ENCODE results near the gene SLC15A1. TPM values are rescaled to one million over a fixed set of nuclear protein-coding genes. Genes with fewer than 3 reads are reported as not detected.

SLC15A1 gene
- polyA plus RNA-seq, 2 donors: 0.46 to 2.2 TPM

DNA sequence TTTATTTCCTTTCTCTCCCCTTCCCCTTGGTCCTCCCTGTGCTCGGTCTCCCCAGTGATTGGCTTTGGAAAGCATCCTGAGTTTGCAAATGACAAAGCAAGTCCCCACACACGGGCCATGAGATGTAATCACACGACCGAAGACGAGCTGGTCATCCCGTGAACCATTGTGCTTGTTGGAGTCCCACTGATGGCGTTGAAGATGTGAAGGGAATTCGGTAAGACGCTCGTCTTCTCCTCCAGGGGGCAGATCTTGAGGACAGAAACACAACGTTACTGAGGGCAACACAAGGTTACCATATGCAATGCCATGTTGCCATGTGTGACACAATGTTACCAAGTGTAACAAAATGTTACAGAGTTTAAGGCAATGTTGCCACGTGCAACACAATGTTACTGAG, 42.0 kb upstream of the SLC15A1 start:
- Histone ChIP-seq H3K9me3 (ENCODE audit: control insufficient read depth in 2 of 2, insufficient read depth in 1 of 2, low read depth in 1 of 2, low read length in 1 of 2) (no peaks in the 10 kb centered on the region), H3K27ac (ENCODE audit: low read depth in 2 of 2, low read length in 1 of 2) (no peak overlapping the region), H3K4me1 (ENCODE audit: control insufficient read depth in 2 of 2, insufficient read depth in 2 of 2, low read length in 1 of 2) (no peaks in the 10 kb centered on the region), H3K4me3 (ENCODE audit: low read depth in 1 of 2, low read length in 2 of 2) (no peak overlapping the region), H3K27me3 (ENCODE audit: control insufficient read depth in 1 of 2, insufficient read depth in 2 of 2, low read length in 2 of 2) (no peaks in the 10 kb centered on the region), H3K36me3 (ENCODE audit: control insufficient read depth in 2 of 2, insufficient read depth in 2 of 2, low read length in 1 of 2) (peaks cover 19 to 38% of the 10 kb centered on the region in 2 donors)
- 94% methylated on average over 12 of the region's 12 CpGs for WGBS, 2 donors

DNA sequence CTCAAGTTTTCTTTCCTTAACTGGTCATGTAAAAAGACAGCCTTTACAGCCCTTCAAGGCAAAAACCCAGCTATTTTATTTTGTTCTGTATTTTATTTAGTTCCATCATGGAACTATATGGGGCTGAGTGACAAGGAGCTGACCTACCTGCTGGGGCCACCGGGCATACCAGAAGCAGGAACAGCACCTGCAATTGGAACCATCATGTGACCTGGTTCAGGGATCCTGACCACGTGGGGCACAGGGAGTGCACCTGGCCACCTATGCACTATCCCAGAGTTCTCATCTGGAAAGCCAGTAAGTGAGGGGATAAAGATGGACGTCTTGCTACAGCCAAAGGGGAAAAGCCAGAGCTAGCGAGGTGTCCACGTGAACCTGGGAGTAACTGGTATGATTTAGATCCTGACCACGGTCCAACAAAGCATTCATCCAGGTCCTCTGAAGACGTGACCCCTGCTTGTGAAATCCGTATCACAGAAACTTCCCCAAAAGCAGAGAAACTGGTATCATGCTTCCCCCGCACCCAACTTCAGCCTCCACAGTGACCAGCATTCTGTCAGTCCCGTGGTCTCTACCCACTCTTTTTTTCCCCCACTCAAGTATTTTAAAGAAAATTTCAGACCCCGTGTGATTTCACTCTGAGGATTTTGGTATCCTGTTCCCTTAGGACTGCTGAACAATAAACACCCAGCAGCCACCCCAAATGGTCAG, 40.5 kb upstream of the SLC15A1 start:
- WGBS, 2 donors: 87 to 91% methylated on average over 11 of the region's 11 CpGs
- no peak overlapping the region for H3K4me3 ChIP-seq (ENCODE audit: low read depth in 1 of 2, low read length in 2 of 2)
- H3K9me3 ChIP-seq (ENCODE audit: control insufficient read depth in 2 of 2, insufficient read depth in 1 of 2, low read depth in 1 of 2, low read length in 1 of 2): no peaks in the 10 kb centered on the region
- peaks cover 19 to 32% of the 10 kb centered on the region in 2 donors for H3K36me3 ChIP-seq (ENCODE audit: control insufficient read depth in 2 of 2, insufficient read depth in 2 of 2, low read length in 1 of 2)
- H3K4me1 ChIP-seq (ENCODE audit: control insufficient read depth in 2 of 2, insufficient read depth in 2 of 2, low read length in 1 of 2): no peaks in the 10 kb centered on the region
- H3K27me3 ChIP-seq (ENCODE audit: control insufficient read depth in 1 of 2, insufficient read depth in 2 of 2, low read length in 2 of 2): no peaks in the 10 kb centered on the region
- H3K27ac ChIP-seq (ENCODE audit: low read depth in 2 of 2, low read length in 1 of 2): no peak overlapping the region

DNA sequence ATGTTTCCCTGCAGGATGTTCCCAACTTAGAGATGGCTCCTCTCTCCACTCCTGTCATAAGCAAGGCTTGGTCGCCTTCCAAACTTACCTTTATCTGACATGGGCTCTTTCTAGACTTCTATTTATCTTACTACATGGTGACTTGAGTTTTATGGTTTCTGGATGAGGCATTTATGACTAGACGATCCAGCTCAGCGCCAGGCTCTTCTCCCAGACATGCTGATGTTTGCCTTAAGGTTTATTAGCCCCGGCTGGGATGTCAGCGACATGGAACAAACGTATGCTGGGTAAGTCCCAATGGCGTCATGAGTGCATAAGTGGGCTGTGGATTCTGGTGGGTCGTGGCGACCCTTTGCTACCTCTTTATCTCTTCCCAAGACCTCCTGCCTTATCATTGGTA, 39.8 kb upstream of the SLC15A1 start:
- Histone ChIP-seq H3K27ac (ENCODE audit: low read depth in 2 of 2, low read length in 1 of 2) (no peak overlapping the region), H3K9me3 (ENCODE audit: control insufficient read depth in 2 of 2, insufficient read depth in 1 of 2, low read depth in 1 of 2, low read length in 1 of 2) (no peaks in the 10 kb centered on the region), H3K27me3 (ENCODE audit: control insufficient read depth in 1 of 2, insufficient read depth in 2 of 2, low read length in 2 of 2) (no peaks in the 10 kb centered on the region), H3K36me3 (ENCODE audit: control insufficient read depth in 2 of 2, insufficient read depth in 2 of 2, low read length in 1 of 2) (peaks cover 19 to 27% of the 10 kb centered on the region in 2 donors), H3K4me1 (ENCODE audit: control insufficient read depth in 2 of 2, insufficient read depth in 2 of 2, low read length in 1 of 2) (no peaks in the 10 kb centered on the region), H3K4me3 (ENCODE audit: low read depth in 1 of 2, low read length in 2 of 2) (no peak overlapping the region)
- WGBS, 2 donors: 91 to 93% methylated on average over 9 of the region's 9 CpGs

DNA sequence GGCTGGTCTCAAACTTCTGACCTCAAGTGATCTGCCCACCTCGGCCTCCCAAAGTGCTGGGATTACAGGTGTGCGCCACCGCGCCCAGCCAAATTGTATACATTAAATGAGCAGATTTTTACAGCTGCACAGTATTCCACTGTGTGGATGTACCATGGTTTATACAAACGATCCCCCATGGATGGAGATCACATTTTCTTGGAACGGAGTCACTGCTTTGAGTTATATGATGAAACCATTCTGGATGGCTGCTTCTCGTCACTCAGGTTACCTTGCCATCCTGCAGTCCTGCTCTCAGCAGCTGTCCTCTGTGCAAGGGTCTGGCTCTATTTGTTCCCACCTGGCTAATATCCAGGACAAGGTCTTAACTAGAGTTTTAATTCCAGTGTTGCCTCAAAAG, 39.1 kb upstream of the SLC15A1 start:
- Histone ChIP-seq H3K36me3 (ENCODE audit: control insufficient read depth in 2 of 2, insufficient read depth in 2 of 2, low read length in 1 of 2) (peaks cover 13 to 20% of the 10 kb centered on the region in 2 donors), H3K27ac (ENCODE audit: low read depth in 2 of 2, low read length in 1 of 2) (no peak overlapping the region), H3K9me3 (ENCODE audit: control insufficient read depth in 2 of 2, insufficient read depth in 1 of 2, low read depth in 1 of 2, low read length in 1 of 2) (no peaks in the 10 kb centered on the region), H3K27me3 (ENCODE audit: control insufficient read depth in 1 of 2, insufficient read depth in 2 of 2, low read length in 2 of 2) (no peaks in the 10 kb centered on the region), H3K4me1 (ENCODE audit: control insufficient read depth in 2 of 2, insufficient read depth in 2 of 2, low read length in 1 of 2) (no peaks in the 10 kb centered on the region), H3K4me3 (ENCODE audit: low read depth in 1 of 2, low read length in 2 of 2) (no peak overlapping the region)
- 90 to 91% methylated on average over 7 of the region's 7 CpGs for WGBS, 2 donors

DNA sequence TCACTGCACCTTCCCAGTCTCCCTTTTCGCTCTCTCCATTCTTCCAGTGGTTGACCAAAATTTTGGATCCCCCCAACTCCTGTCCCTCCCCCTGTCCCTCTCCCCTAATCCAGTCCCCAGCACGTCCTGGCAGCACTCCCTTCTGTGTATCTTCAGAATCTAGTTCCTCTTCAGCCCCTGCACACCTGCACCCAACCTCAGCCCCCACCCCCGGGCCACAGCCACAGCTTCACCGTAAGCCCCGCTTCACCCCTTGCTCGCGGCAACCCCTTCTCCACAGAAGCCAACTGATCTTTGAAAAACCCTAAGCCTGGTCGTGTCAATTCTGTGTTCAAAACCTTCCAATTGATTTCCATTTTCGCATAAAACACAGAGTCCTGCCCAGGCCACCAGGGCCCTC, 35.5 kb upstream of the SLC15A1 start:
- H3K36me3 ChIP-seq (ENCODE audit: control insufficient read depth in 2 of 2, insufficient read depth in 2 of 2, low read length in 1 of 2): peaks cover 4 to 8% of the 10 kb centered on the region in 2 donors

DNA sequence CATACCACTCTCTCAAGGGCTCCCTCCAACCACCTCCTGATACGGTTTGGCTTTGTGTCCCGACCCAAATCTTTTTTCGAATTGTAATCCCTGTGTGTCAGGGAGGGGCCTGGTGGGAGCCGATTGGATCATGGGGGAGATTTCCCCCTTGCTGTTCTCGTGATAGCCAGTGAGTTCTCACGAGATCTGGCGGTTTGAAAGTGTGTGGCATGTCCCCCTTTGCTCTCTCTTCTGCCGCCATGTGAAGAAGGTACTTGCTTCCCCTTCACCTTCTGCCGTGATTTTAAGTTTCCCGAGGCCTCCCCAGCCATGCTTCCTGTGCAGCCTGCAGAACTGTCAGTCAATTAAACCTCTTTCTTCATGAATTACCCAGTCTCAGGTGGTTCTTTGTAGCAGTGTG, 34.7 kb upstream of the SLC15A1 start:
- no peak overlapping the region for H3K27ac ChIP-seq (ENCODE audit: low read depth in 2 of 2, low read length in 1 of 2)
- 78 to 84% methylated on average over 10 of the region's 10 CpGs for WGBS, 2 donors
- H3K9me3 ChIP-seq (ENCODE audit: control insufficient read depth in 2 of 2, insufficient read depth in 1 of 2, low read depth in 1 of 2, low read length in 1 of 2): no peaks in the 10 kb centered on the region
- H3K4me1 ChIP-seq (ENCODE audit: control insufficient read depth in 2 of 2, insufficient read depth in 2 of 2, low read length in 1 of 2): peaks cover 5 to 10% of the 10 kb centered on the region in 2 donors
- H3K27me3 ChIP-seq (ENCODE audit: control insufficient read depth in 1 of 2, insufficient read depth in 2 of 2, low read length in 2 of 2): no peaks in the 10 kb centered on the region
- H3K36me3 ChIP-seq (ENCODE audit: control insufficient read depth in 2 of 2, insufficient read depth in 2 of 2, low read length in 1 of 2): peaks cover 0 to 1% of the 10 kb centered on the region in 2 donors
- no peak overlapping the region for H3K4me3 ChIP-seq (ENCODE audit: low read depth in 1 of 2, low read length in 2 of 2)

More for the DNA sequence above, 35.5 kb upstream of the SLC15A1 start:
- 83% methylated on average over 9 of the region's 9 CpGs for WGBS, 2 donors
- no peaks in the 10 kb centered on the region for H3K9me3 ChIP-seq (ENCODE audit: control insufficient read depth in 2 of 2, insufficient read depth in 1 of 2, low read depth in 1 of 2, low read length in 1 of 2)
- H3K27ac ChIP-seq (ENCODE audit: low read depth in 2 of 2, low read length in 1 of 2): no peak overlapping the region
- H3K27me3 ChIP-seq (ENCODE audit: control insufficient read depth in 1 of 2, insufficient read depth in 2 of 2, low read length in 2 of 2): no peaks in the 10 kb centered on the region
- H3K4me3 ChIP-seq (ENCODE audit: low read depth in 1 of 2, low read length in 2 of 2): no peak overlapping the region
- H3K4me1 ChIP-seq (ENCODE audit: control insufficient read depth in 2 of 2, insufficient read depth in 2 of 2, low read length in 1 of 2): peaks cover 5 to 10% of the 10 kb centered on the region in 2 donors

DNA sequence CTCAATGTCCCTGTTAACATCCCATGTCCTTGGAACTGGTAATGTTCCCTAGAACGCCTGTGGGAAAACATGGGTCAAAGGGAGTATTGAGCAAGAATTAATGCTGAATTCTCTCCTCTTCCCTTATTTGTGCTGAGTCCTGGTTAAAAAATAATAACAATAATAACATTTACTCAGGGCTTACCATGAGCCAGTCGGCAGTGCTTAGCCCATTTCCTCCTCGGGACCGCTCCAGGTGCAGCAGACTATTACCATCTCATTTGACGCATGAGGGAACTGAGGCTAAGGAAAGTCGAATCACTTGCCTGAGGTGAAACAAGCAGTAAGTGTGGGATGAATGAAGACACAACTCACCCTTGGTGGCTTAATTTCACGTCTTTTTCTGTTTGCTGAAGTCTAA, 33.6 kb upstream of the SLC15A1 start:
- H3K36me3 ChIP-seq (ENCODE audit: control insufficient read depth in 2 of 2, insufficient read depth in 2 of 2, low read length in 1 of 2): no peaks in the 10 kb centered on the region
- H3K27me3 ChIP-seq (ENCODE audit: control insufficient read depth in 1 of 2, insufficient read depth in 2 of 2, low read length in 2 of 2): no peaks in the 10 kb centered on the region
- no peak overlapping the region for H3K4me3 ChIP-seq (ENCODE audit: low read depth in 1 of 2, low read length in 2 of 2)
- no peak overlapping the region for H3K27ac ChIP-seq (ENCODE audit: low read depth in 2 of 2, low read length in 1 of 2)
- peaks cover 5 to 10% of the 10 kb centered on the region in 2 donors for H3K4me1 ChIP-seq (ENCODE audit: control insufficient read depth in 2 of 2, insufficient read depth in 2 of 2, low read length in 1 of 2)
- WGBS, 2 donors: 68 to 69% methylated on average over 7 of the region's 7 CpGs
- peaks cover 0 to 2% of the 10 kb centered on the region in 2 donors for H3K9me3 ChIP-seq (ENCODE audit: control insufficient read depth in 2 of 2, insufficient read depth in 1 of 2, low read depth in 1 of 2, low read length in 1 of 2)

DNA sequence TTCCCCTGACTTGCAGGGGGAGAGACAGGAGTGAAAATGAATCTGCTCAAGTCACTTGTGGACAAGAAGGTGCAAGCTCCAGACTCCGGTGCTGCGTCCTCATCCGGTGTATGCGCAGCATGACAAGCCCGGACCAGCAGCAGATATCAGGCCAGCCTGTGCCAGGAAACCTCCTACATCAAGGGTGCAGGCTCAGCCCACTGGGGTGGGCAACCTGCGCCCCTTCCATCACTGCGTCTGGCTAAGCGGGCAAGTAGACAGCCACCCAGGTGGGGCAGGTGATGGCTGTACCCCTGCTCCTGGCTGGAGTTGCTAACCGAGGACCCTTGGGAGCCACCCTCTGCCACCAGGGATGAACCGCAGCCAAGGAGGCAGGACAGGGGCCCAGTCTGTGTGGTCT, 32.9 kb upstream of the SLC15A1 start:
- WGBS, 2 donors: 70 to 75% methylated on average over 10 of the region's 10 CpGs
- Histone ChIP-seq H3K4me3 (ENCODE audit: low read depth in 1 of 2, low read length in 2 of 2) (no peak overlapping the region), H3K4me1 (ENCODE audit: control insufficient read depth in 2 of 2, insufficient read depth in 2 of 2, low read length in 1 of 2) (peaks cover 5 to 10% of the 10 kb centered on the region in 2 donors), H3K27ac (ENCODE audit: low read depth in 2 of 2, low read length in 1 of 2) (no peak overlapping the region), H3K27me3 (ENCODE audit: control insufficient read depth in 1 of 2, insufficient read depth in 2 of 2, low read length in 2 of 2) (no peaks in the 10 kb centered on the region), H3K36me3 (ENCODE audit: control insufficient read depth in 2 of 2, insufficient read depth in 2 of 2, low read length in 1 of 2) (no peaks in the 10 kb centered on the region), H3K9me3 (ENCODE audit: control insufficient read depth in 2 of 2, insufficient read depth in 1 of 2, low read depth in 1 of 2, low read length in 1 of 2) (peaks cover 0 to 2% of the 10 kb centered on the region in 2 donors)

DNA sequence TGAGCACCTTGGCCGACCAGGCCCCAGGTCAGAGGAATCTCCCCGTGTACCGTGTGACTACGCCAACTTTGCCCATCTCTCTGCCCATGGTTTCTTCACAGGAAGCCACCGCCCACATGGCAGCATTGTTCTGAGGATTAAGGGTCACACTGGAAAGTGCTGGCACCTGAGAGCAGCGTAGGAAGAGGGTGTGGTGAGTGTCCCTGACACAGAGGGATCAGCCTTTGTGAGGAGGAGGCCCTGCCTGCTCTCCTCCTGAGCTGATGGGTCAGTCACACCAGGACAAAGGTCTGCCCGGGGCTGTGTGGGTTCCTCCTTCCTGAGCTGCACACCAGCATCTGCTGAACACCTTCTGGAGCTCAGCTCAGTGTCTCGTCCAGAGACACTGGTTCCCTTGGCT, 32.2 kb upstream of the SLC15A1 start:
- no peak overlapping the region for H3K4me3 ChIP-seq (ENCODE audit: low read depth in 1 of 2, low read length in 2 of 2)
- H3K9me3 ChIP-seq (ENCODE audit: control insufficient read depth in 2 of 2, insufficient read depth in 1 of 2, low read depth in 1 of 2, low read length in 1 of 2): peaks cover 0 to 2% of the 10 kb centered on the region in 2 donors
- no peak overlapping the region for H3K27ac ChIP-seq (ENCODE audit: low read depth in 2 of 2, low read length in 1 of 2)
- H3K27me3 ChIP-seq (ENCODE audit: control insufficient read depth in 1 of 2, insufficient read depth in 2 of 2, low read length in 2 of 2): no peaks in the 10 kb centered on the region
- H3K4me1 ChIP-seq (ENCODE audit: control insufficient read depth in 2 of 2, insufficient read depth in 2 of 2, low read length in 1 of 2): peaks cover 5 to 10% of the 10 kb centered on the region in 2 donors
- no peaks in the 10 kb centered on the region for H3K36me3 ChIP-seq (ENCODE audit: control insufficient read depth in 2 of 2, insufficient read depth in 2 of 2, low read length in 1 of 2)
- 59 to 65% methylated on average over 8 of the region's 8 CpGs for WGBS, 2 donors

DNA sequence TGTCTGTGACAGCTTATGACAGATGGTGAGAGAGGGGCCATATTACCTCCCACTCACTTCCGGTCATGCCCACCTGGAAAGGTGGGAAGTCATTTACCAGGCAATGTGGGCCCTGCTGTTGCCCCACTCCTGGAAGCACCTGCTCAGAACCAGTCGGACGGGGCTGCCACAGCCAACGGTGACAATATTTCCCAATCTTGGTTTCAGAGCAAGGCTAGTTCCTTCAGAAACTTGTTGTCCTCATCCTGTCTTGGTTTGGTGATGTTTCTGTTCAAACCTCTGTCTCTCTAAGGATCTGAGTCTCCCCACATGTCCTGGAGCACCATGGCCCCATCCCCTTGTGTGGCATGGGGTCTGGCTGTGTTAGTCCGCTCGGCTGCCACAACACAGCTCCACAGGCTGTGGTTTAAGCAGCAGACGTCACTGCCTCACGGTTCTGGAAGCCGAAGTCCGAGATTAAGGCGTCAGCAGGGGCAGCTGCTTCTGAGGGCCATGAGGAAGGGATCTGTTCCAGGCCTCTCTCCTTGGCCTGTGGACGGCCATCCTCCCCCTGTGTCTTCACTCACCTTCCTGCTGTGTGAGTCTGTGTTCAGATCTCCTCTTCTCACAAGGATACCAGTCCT, 31.5 kb upstream of the SLC15A1 start:
- peaks cover 0 to 2% of the 10 kb centered on the region in 2 donors for H3K9me3 ChIP-seq (ENCODE audit: control insufficient read depth in 2 of 2, insufficient read depth in 1 of 2, low read depth in 1 of 2, low read length in 1 of 2)
- H3K4me3 ChIP-seq (ENCODE audit: low read depth in 1 of 2, low read length in 2 of 2): no peak overlapping the region
- WGBS, 2 donors: 78 to 89% methylated on average over 12 of the region's 12 CpGs
- no peaks in the 10 kb centered on the region for H3K36me3 ChIP-seq (ENCODE audit: control insufficient read depth in 2 of 2, insufficient read depth in 2 of 2, low read length in 1 of 2)
- peak overlapping the region in 1 of 2 donors; percentile 71 for H3K27ac ChIP-seq (ENCODE audit: low read depth in 2 of 2, low read length in 1 of 2)
- H3K27me3 ChIP-seq (ENCODE audit: control insufficient read depth in 1 of 2, insufficient read depth in 2 of 2, low read length in 2 of 2): no peaks in the 10 kb centered on the region
- peaks cover 5 to 10% of the 10 kb centered on the region in 2 donors for H3K4me1 ChIP-seq (ENCODE audit: control insufficient read depth in 2 of 2, insufficient read depth in 2 of 2, low read length in 1 of 2)
